Common myeloid progenitor, CD34-positive (primary cell): ENCODE results near the gene MSANTD2.

ENCODE experiments used
- CTCF ChIA-PET: fragments of 350-600 bp; sonication (Branson Sonifier 250); formaldehyde crosslinking; loops from one replicate; lab custom pipeline; 2021; ENCODE audit warnings: antibody characterized with exemption; lab: Charles Lee
- POLR2A ChIA-PET: fragments of 350-600 bp; sonication (Branson Sonifier 250); formaldehyde crosslinking; loops from one replicate; lab custom pipeline; 2021; ENCODE audit warnings: antibody characterized with exemption; lab: Charles Lee
- DNase-seq, 3 donors: peaks; one replicate each; pipeline versions ENCODE4 v3.0.0 to v3.0.0-alpha.2; 2013
- H3K27ac ChIP-seq, 2 experiments: 1 replicate in 1 of 2; 2 replicates in 1 of 2; pipeline ENCODE4 v1.7.0; 2013; ENCODE audit warnings: inconsistent platforms in 2 of 2, low read length in 2 of 2, mild to moderate bottlenecking in 2 of 2, low read depth in 1 of 2, moderate library complexity in 1 of 2; ENCODE audit not compliant: severe bottlenecking in 2 of 2, insufficient read depth in 1 of 2, poor library complexity in 1 of 2
- H3K27me3 ChIP-seq, 5 experiments: replicated peaks in 2 of 5; 1 replicate in 3 of 5; 2 replicates in 2 of 5; pipeline versions ENCODE4 v1.6.1 to v1.7.0; 2013; ENCODE audit warnings: low read length in 4 of 5, mild to moderate bottlenecking in 2 of 5, moderate library complexity in 2 of 5, inconsistent platforms in 1 of 5; ENCODE audit not compliant: insufficient read depth in 5 of 5, control insufficient read depth in 4 of 5
- H3K36me3 ChIP-seq, 4 experiments: 1 replicate in 2 of 4; 2 replicates in 2 of 4; pipeline versions ENCODE4 v1.6.1 to v1.7.0; 2013; ENCODE audit warnings: low read length in 3 of 4, control low read depth in 1 of 4, mild to moderate bottlenecking in 1 of 4; ENCODE audit not compliant: control insufficient read depth in 4 of 4, insufficient read depth in 4 of 4
- H3K4me1 ChIP-seq, 4 experiments: 1 replicate in 3 of 4; 2 replicates in 1 of 4; pipeline versions ENCODE4 v1.6.1 to v1.7.1; 2013; ENCODE audit warnings: low read length in 3 of 4, mild to moderate bottlenecking in 3 of 4, control low read depth in 1 of 4, inconsistent platforms in 1 of 4, moderate library complexity in 1 of 4; ENCODE audit not compliant: control insufficient read depth in 4 of 4, insufficient read depth in 4 of 4; ENCODE audit errors: control extremely low read depth in 1 of 4
- H3K4me3 ChIP-seq, 7 experiments: 1 replicate in 4 of 7; 2 replicates in 3 of 7; pipeline versions ENCODE4 v1.5.1 to v1.7.0; 2013; ENCODE audit warnings: mild to moderate bottlenecking in 7 of 7, low read length in 6 of 7, moderate library complexity in 6 of 7, inconsistent platforms in 2 of 7, low read depth in 2 of 7, control low read depth in 1 of 7; ENCODE audit not compliant: insufficient read depth in 4 of 7, control insufficient read depth in 1 of 7; ENCODE audit errors: extremely low read depth in 1 of 7
- H3K9me3 ChIP-seq, 5 experiments: 1 replicate in 4 of 5; 2 replicates in 1 of 5; pipeline versions ENCODE4 v1.6.1 to v1.7.1; 2013; ENCODE audit warnings: low read length in 4 of 5, mild to moderate bottlenecking in 2 of 5, inconsistent platforms in 1 of 5, low read depth in 1 of 5, moderate library complexity in 1 of 5; ENCODE audit not compliant: control insufficient read depth in 4 of 5, insufficient read depth in 2 of 5; ENCODE audit errors: control extremely low read depth in 1 of 5
- WGBS: methylation state at CpG from one replicate; pipeline ENCODE4 v1.1.5; 2013; ENCODE audit not compliant: insufficient coverage; 5-methylcytosine and 5-hydroxymethylcytosine counted together

Gene MSANTD2

DNA sequence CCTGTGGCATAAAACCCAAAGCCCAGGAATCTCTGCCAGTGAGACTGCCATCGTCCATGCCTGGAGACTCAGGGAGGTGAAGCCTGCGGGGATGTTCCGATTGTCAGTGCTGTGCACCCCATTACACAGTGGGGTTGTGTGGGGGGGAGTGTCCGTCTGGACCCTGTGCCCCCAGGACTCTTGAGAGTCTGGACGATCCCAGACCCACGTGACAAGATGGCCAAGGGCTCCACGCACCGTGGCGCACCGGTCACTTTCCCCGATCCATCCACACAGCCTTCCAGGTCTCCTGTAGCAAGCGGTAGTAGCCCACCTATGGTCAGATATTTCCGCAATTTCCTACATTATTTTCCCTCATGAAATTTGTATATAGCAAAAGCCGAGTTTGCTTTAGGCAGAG is 81.4 kb downstream of the MSANTD2 start:
- ChIA-PET CTCF (interaction anchor here (1.1 to 2.2 kb wide), 3 partner anchors 15 to 48 kb away, joined by 3 to 8 read pairs (median 6); no protein-coding TSS in a partner anchor), POLR2A (interaction anchor here (1.2 kb wide), 1 partner anchor 41 kb away, joined by 3 read pairs; no protein-coding TSS in a partner anchor)
- peaks cover 0 to 19% (median 8%) of the 10 kb centered on the region in 5 experiments for H3K27me3 ChIP-seq
- 85% methylated on average over 14 of the region's 14 CpGs for WGBS
- H3K4me1 ChIP-seq: peaks cover 12 to 65% (median 45%) of the 10 kb centered on the region in 4 experiments
- H3K4me3 ChIP-seq: peak overlapping the region in 1 of 7 experiments; percentile 79
- no peaks in the 10 kb centered on the region for H3K9me3 ChIP-seq
- H3K27ac ChIP-seq: no peak overlapping the region
- no peaks in the 10 kb centered on the region for H3K36me3 ChIP-seq
- no peak for DNase-seq

GRCh38 chr11:124717786-124718651 is 82.2 kb downstream of the MSANTD2 start:
- WGBS: under 1% methylated on average over 28 of the region's 45 CpGs
- peaks cover 0 to 19% (median 8%) of the 10 kb centered on the region in 5 experiments for H3K27me3 ChIP-seq
- peaks cover 12 to 61% (median 44%) of the 10 kb centered on the region in 4 experiments for H3K4me1 ChIP-seq
- H3K4me3 ChIP-seq: peak overlapping the region; percentile 23 to 79 (median 46)
- CTCF ChIA-PET: interaction anchor here (0.8 to 2.2 kb wide), 10 partner anchors 12 to 47 kb away, joined by 3 to 8 read pairs (median 4); partner anchors contain the start of genes NRGN and VSIG2
- no peaks in the 10 kb centered on the region for H3K36me3 ChIP-seq
- DNase-seq: peak; percentile 34 to 72 (median 69)
- POLR2A ChIA-PET: interaction anchor here (1.2 to 1.6 kb wide), 3 partner anchors 8 to 45 kb away, joined by 3 to 7 read pairs (median 3); partner anchors contain the start of genes SIAE and SPA17
- no peaks in the 10 kb centered on the region for H3K9me3 ChIP-seq
- H3K27ac ChIP-seq: no peak overlapping the region

DNA sequence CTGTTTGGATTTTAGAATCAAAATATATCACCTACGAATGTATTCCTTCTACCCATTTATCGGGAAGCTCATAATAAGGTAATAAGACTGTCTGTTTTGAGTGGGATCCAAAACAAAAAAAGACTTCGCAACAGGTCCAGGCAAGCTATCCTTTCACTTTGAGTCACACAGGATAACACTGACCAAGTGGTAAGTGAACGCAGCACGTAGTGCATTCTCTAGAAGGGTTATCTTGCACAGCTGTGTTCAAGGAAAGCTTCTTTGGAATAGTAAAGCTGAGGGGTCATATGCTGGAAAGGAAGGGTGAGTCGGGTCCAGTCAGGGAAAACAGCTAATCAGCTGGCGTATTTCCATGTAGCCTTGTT is 82.8 kb downstream of the MSANTD2 start:
- H3K4me1 ChIP-seq: peaks cover 12 to 55% (median 40%) of the 10 kb centered on the region in 4 experiments
- H3K27ac ChIP-seq: no peak overlapping the region
- peak overlapping the region in 4 of 7 experiments; percentile 19 to 79 (median 57) for H3K4me3 ChIP-seq
- peaks cover 0 to 19% (median 8%) of the 10 kb centered on the region in 5 experiments for H3K27me3 ChIP-seq
- DNase-seq: no peak
- ChIA-PET CTCF (interaction anchor here (0.8 to 2.2 kb wide), 10 partner anchors 13 to 47 kb away, joined by 3 to 8 read pairs (median 4); partner anchors contain the start of genes NRGN and VSIG2), POLR2A (interaction anchor here (1.2 to 1.6 kb wide), 3 partner anchors 9 to 44 kb away, joined by 3 to 7 read pairs (median 3); partner anchors contain the start of genes SIAE and SPA17)
- no peaks in the 10 kb centered on the region for H3K36me3 ChIP-seq
- no peaks in the 10 kb centered on the region for H3K9me3 ChIP-seq
- 41% methylated on average over 4 of the region's 7 CpGs for WGBS

DNA sequence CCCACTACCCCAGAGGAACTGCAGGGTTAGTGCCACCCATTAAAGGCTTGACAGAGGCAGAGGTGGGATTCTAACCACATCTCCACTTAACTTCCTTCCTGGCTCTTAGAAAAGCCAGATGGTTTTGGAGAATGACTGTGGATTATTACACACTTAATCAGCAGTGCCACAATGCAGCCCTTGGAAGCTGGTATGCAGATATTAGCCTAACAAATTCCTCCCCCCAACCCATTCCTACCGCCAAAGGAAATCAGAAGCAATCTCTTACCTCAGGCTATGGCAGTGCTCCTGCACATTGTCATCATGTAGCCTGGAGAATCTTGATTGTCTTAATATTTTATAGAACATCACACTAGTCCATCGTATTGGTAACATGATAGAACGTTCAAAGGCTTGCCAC is 83.6 kb downstream of the MSANTD2 start:
- Histone ChIP-seq H3K36me3 (no peaks in the 10 kb centered on the region), H3K4me1 (peaks cover 7 to 47% (median 32%) of the 10 kb centered on the region in 4 experiments), H3K9me3 (no peaks in the 10 kb centered on the region), H3K27ac (no peak overlapping the region), H3K4me3 (peak overlapping the region in 1 of 7 experiments; percentile 13), H3K27me3 (peaks cover 0 to 19% (median 8%) of the 10 kb centered on the region in 5 experiments)
- peak; percentile 83 to 98 (median 97) for DNase-seq
- ChIA-PET POLR2A (interaction anchor here (1.6 kb wide), 1 partner anchor 43 kb away, joined by 7 read pairs; the partner anchor contains the start of genes SIAE and SPA17), CTCF (interaction anchor here (1.0 to 2.2 kb wide), 8 partner anchors 9 to 49 kb away, joined by 3 to 8 read pairs (median 4); partner anchors contain the start of gene NRGN)
- no CpG with 5 or more reads among the region's 3 CpGs for WGBS
